HFFc6 (cell line): ENCODE measurements around the gene PPP2R3C. TPM values are rescaled to one million over a fixed set of nuclear protein-coding genes. Genes with fewer than 3 reads are reported as not detected.

Experiments used
- DNase-seq: peaks from one replicate; pipeline ENCODE4 v3.0.0-alpha.2; 2018
- H3K27ac Mint-ChIP-seq: 2 replicates; pipeline ENCODE4 v1.8.0; 2020; ENCODE audit warnings: mild to moderate bottlenecking, mixed read lengths
- H3K27me3 Mint-ChIP-seq: 2 replicates; pipeline ENCODE4 v1.8.0; 2021; ENCODE audit warnings: mild to moderate bottlenecking, moderate library complexity, mixed read lengths; ENCODE audit not compliant: insufficient read depth
- H3K36me3 Mint-ChIP-seq: 2 replicates; pipeline ENCODE4 v1.8.0; 2021; ENCODE audit warnings: low read depth, mixed read lengths
- H3K4me1 Mint-ChIP-seq: 2 replicates; pipeline ENCODE4 v1.8.0; 2020; ENCODE audit warnings: low read depth, mixed read lengths
- H3K4me3 Mint-ChIP-seq: 2 replicates; pipeline ENCODE4 v1.8.0; 2020; ENCODE audit warnings: mild to moderate bottlenecking, moderate library complexity, mixed read lengths
- H3K9me3 Mint-ChIP-seq: 2 replicates; pipeline ENCODE4 v1.8.0; 2020; ENCODE audit warnings: mild to moderate bottlenecking, mixed read lengths
- total RNA-seq, 6 experiments: library from RNA; stranded (reverse); fragmentation: NEBNext Ultra II Directional; extraction: Animal tissue kit (Norgen Biotek cat#: 25700); gene quantifications; 2 replicates in 1 of 6; 3 replicates in 5 of 6; pipeline ENCODE4 v1.2.3, GENCODE V29; 2021
- TF ChIP-seq, protein P1 (sequence below): fragments of 200-600 bp; sonication (generic); IDR thresholded peaks from 2 replicates; pipeline ENCODE4 v1.5.0; 2021; ENCODE audit warnings: antibody characterized with exemption, mild to moderate bottlenecking

PPP2R3C gene
- total RNA-seq, 6 experiments from 2014 or later, result 19.0 to 26.4 (median 23.8) TPM

GRCh38 chr14:35140718-35141581 lies 19.2 kb upstream of the PPP2R3C start:
- Mint-ChIP-seq H3K4me3 (no peak overlapping the region), H3K36me3 (peaks cover 2% of the 10 kb centered on the region; the same call in 1 of the 2 replicates), H3K27ac (no peak overlapping the region), H3K9me3 (no peaks in the 10 kb centered on the region), H3K27me3 (no peaks in the 10 kb centered on the region; the same call in none of the 2 replicates), H3K4me1 (peaks cover 6% of the 10 kb centered on the region; the same call in 1 of the 2 replicates)
- TF ChIP-seq, protein P1, sequence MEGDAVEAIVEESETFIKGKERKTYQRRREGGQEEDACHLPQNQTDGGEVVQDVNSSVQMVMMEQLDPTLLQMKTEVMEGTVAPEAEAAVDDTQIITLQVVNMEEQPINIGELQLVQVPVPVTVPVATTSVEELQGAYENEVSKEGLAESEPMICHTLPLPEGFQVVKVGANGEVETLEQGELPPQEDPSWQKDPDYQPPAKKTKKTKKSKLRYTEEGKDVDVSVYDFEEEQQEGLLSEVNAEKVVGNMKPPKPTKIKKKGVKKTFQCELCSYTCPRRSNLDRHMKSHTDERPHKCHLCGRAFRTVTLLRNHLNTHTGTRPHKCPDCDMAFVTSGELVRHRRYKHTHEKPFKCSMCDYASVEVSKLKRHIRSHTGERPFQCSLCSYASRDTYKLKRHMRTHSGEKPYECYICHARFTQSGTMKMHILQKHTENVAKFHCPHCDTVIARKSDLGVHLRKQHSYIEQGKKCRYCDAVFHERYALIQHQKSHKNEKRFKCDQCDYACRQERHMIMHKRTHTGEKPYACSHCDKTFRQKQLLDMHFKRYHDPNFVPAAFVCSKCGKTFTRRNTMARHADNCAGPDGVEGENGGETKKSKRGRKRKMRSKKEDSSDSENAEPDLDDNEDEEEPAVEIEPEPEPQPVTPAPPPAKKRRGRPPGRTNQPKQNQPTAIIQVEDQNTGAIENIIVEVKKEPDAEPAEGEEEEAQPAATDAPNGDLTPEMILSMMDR, result peak; percentile 82
- peak; percentile 50 for DNase-seq

- Mint-ChIP-seq H3K4me3 (no peak overlapping the region), H3K9me3 (no peaks in the 10 kb centered on the region), H3K27ac (no peak overlapping the region), H3K27me3 (no peaks in the 10 kb centered on the region; the same call in none of the 2 replicates), H3K4me1 (peaks cover 13% of the 10 kb centered on the region), H3K36me3 (peaks cover 7% of the 10 kb centered on the region)
- TF ChIP-seq, protein P1, result no peak
- no peak for DNase-seq
Observed at GRCh38 chr14:35138585-35138984, 16.8 kb upstream of the PPP2R3C start.

GRCh38 chr14:35134329-35135123 lies 12.7 kb upstream of the PPP2R3C start:
- no peak for DNase-seq
- H3K36me3 Mint-ChIP-seq, result peaks cover 18% of the 10 kb centered on the region
- no peak overlapping the region for H3K27ac Mint-ChIP-seq

GRCh38 chr14:35133542-35134328 lies 11.9 kb upstream of the PPP2R3C start:
- DNase-seq, result no peak
- Mint-ChIP-seq H3K4me3 (no peak overlapping the region), H3K4me1 (peaks cover 15% of the 10 kb centered on the region), H3K9me3 (peaks cover 5% of the 10 kb centered on the region; the same call in 1 of the 2 replicates), H3K36me3 (peaks cover 19% of the 10 kb centered on the region), H3K27me3 (no peaks in the 10 kb centered on the region; the same call in none of the 2 replicates), H3K27ac (no peak overlapping the region; the same call in 1 of the 2 replicates)
- TF ChIP-seq, protein P1, result no peak

More at GRCh38 chr14:35134329-35135123, 12.7 kb upstream of the PPP2R3C start:
- H3K4me3 Mint-ChIP-seq, result no peak overlapping the region
- H3K27me3 Mint-ChIP-seq, result no peaks in the 10 kb centered on the region; the same call in none of the 2 replicates
- peaks cover 14% of the 10 kb centered on the region for H3K4me1 Mint-ChIP-seq
- TF ChIP-seq, protein P1, result no peak
- peaks cover 5% of the 10 kb centered on the region; the same call in 1 of the 2 replicates for H3K9me3 Mint-ChIP-seq

DNA sequence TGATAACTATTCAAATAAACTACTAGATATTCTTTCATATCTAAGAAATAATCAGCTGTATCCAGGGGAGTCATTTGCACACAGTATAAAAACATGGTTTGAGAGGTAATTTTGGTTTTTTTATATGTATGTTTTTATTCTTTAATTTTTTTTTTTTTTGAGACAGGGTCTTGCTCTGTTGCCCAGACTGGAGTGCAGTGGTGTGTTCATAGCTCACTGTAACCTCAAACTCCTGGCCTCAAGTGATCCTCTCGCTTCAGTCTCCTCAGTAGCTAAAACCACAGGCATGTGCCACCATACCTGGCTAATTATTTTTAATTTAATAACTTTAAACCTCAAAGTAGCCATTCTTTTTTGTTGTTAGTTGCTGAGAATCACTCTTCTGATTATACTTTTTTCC lies 2.3 kb upstream of the PPP2R3C start:
- H3K4me3 Mint-ChIP-seq, result peak overlapping the region; percentile 95
- peak overlapping the region; percentile 100 for H3K27ac Mint-ChIP-seq

More for the DNA sequence above, 2.3 kb upstream of the PPP2R3C start:
- Mint-ChIP-seq H3K9me3 (no peaks in the 10 kb centered on the region), H3K27me3 (peaks cover 7% of the 10 kb centered on the region), H3K4me1 (peaks cover 52% of the 10 kb centered on the region), H3K36me3 (peaks cover 41% of the 10 kb centered on the region)
- DNase-seq, result no peak
- TF ChIP-seq, protein P1, result no peak
